Body of pancreas (tissue), 4 donors: ENCODE results near the gene STAC. TPM values are rescaled to one million over a fixed set of nuclear protein-coding genes. Genes with fewer than 3 reads are reported as not detected.
A peak's percentile ranks its signal among the peaks of the same experiment; 100 is the strongest.

Experiments
- ATAC-seq: fragments of 150-250 bp; one replicate; pipeline ENCODE4 v1.9.1; 2016
- DNase-seq, 4 donors: peaks; one replicate each; pipeline ENCODE4 v3.0.0-alpha.2; 2019
- H3K27ac ChIP-seq, 4 donors: fragments of 200-600 bp; sonication (generic); 1 replicate in 3 of 4; 2 replicates in 1 of 4; pipeline versions ENCODE4 v1.5.1 to v1.6.1; 2016 to 2019; ENCODE audit warnings: mild to moderate bottlenecking in 1 of 4, mixed read lengths in 1 of 4, moderate library complexity in 1 of 4
- H3K27me3 ChIP-seq, 2 donors: fragments of 200-600 bp; sonication (generic); one replicate each; pipeline ENCODE4 v1.6.0; 2016; ENCODE audit warnings: mild to moderate bottlenecking in 1 of 2
- H3K36me3 ChIP-seq, 2 donors: fragments of 200-600 bp; sonication (generic); replicated peaks in 1 of 2; 2 replicates each; pipeline ENCODE4 v1.5.1; 2016; ENCODE audit warnings: low read depth in 2 of 2; ENCODE audit not compliant: insufficient read depth in 1 of 2
- H3K4me1 ChIP-seq: fragments of 200-600 bp; sonication (generic); one replicate; pipeline ENCODE4 v1.6.0; 2016
- H3K4me3 ChIP-seq, 2 donors: fragments of 200-600 bp; sonication (generic); 1 replicate in 1 of 2; 2 replicates in 1 of 2; pipeline ENCODE4 v1.5.1; 2016 to 2019
- H3K9me3 ChIP-seq, 3 donors: fragments of 200-600 bp; sonication (generic); 1 replicate in 2 of 3; 2 replicates in 1 of 3; pipeline ENCODE4 v1.5.1; 2016
- CTCF ChIP-seq, 7 experiments: fragments of 450-650 bp in 4 of 7; fragments of 200-600 bp in 3 of 7; sonication (generic) in 3 of 7; IDR thresholded peaks; one replicate each; pipeline ENCODE4 v1.5.1; 2016 to 2019; ENCODE audit warnings: antibody characterized with exemption in 7 of 7
- POLR2A ChIP-seq, 3 donors: fragments of 450-650 bp; IDR thresholded peaks; one replicate each; pipeline ENCODE4 v1.6.1; 2016; ENCODE audit warnings: antibody characterized with exemption in 3 of 3, mild to moderate bottlenecking in 2 of 3
- WGBS, 2 donors: methylation state at CpG; one replicate each; pipeline ENCODE4 v1.1.5; 2017; 5-methylcytosine and 5-hydroxymethylcytosine counted together
- intact Hi-C: fragments of 100-400 bp; cut with DNase I; formaldehyde crosslinking; loops from one replicate; pipeline ENCODE4 v1.15.1; 2023
- total RNA-seq, 2 donors: library from RNA; depleted of rRNA; stranded (reverse); fragments of >200 nt; gene quantifications; one replicate each; pipeline ENCODE4 v1.1.0, GENCODE V29; 2016

STAC gene
- 1 to 10 TPM in 1 of 2 donors, not detected in 1; 1.3 TPM for total RNA-seq

- WGBS, 2 donors, result 1% methylated on average over 16 to 72 of the region's 73 CpGs
- intact Hi-C loops, result no loop called here
- peaks cover 12% of the 10 kb centered on the region for H3K4me1 ChIP-seq
- DNase-seq, result peak in 3 of 4 donors; percentile 12 to 20 (median 20)
- H3K4me3 ChIP-seq, result no peak within 1 kb of the TSS
- no peak within 1 kb of the TSS for H3K27ac ChIP-seq
- H3K36me3 ChIP-seq, result no peaks in the 10 kb centered on the region
- ATAC-seq, result peak; percentile 56
- H3K27me3 ChIP-seq, result no peaks in the 10 kb centered on the region
- no peak for TF ChIP-seq POLR2A (IDR thresholded peaks at IDR 0.05)
- TF ChIP-seq CTCF (IDR thresholded peaks at IDR 0.05), result no peak
- no peaks in the 10 kb centered on the region for H3K9me3 ChIP-seq
Measured at GRCh38 chr3:36380221-36381031, at the start of gene STAC. STAC (plus strand) TSS chr3:36380504; CDS start chr3:36380644, 140 bp downstream.

GRCh38 chr3:36332139-36332538 lies 48.2 kb upstream of the STAC start:
- DNase-seq, result no peak
- no peak overlapping the region for H3K4me3 ChIP-seq
- H3K9me3 ChIP-seq, result no peaks in the 10 kb centered on the region
- intact Hi-C loops, result no loop called here
- no peak overlapping the region for H3K27ac ChIP-seq
- H3K36me3 ChIP-seq, result no peaks in the 10 kb centered on the region
- no peak for ATAC-seq
- H3K27me3 ChIP-seq, result no peaks in the 10 kb centered on the region
- no peaks in the 10 kb centered on the region for H3K4me1 ChIP-seq
- TF ChIP-seq CTCF (IDR thresholded peaks at IDR 0.05) (no peak), POLR2A (IDR thresholded peaks at IDR 0.05) (no peak)

- Histone ChIP-seq H3K36me3 (no peaks in the 10 kb centered on the region), H3K27ac (peak overlapping the region in 1 of 4 donors; percentile 24), H3K4me3 (no peak overlapping the region), H3K9me3 (no peaks in the 10 kb centered on the region), H3K27me3 (no peaks in the 10 kb centered on the region), H3K4me1 (no peaks in the 10 kb centered on the region)
- TF ChIP-seq POLR2A (IDR thresholded peaks at IDR 0.05) (no peak), CTCF (IDR thresholded peaks at IDR 0.05) (no peak)
- 42 to 60% methylated on average over 4 of the region's 4 CpGs for WGBS, 2 donors
- intact Hi-C loops, result no loop called here
- DNase-seq (no peak), ATAC-seq (no peak)
Measured at GRCh38 chr3:36362216-36362615, 18.1 kb upstream of the STAC start.

- ATAC-seq, result peak; percentile 81
Measured at GRCh38 chr3:36362973-36363372, 17.3 kb upstream of the STAC start.

More at GRCh38 chr3:36362973-36363372, 17.3 kb upstream of the STAC start:
- Histone ChIP-seq H3K9me3 (no peaks in the 10 kb centered on the region), H3K36me3 (no peaks in the 10 kb centered on the region), H3K27ac (peak overlapping the region in 1 of 4 donors; percentile 24), H3K27me3 (no peaks in the 10 kb centered on the region), H3K4me1 (no peaks in the 10 kb centered on the region), H3K4me3 (no peak overlapping the region)
- peak in 1 of 4 donors; percentile 5 for DNase-seq
- 7 to 11% methylated on average over 2 of the region's 2 CpGs for WGBS, 2 donors
- intact Hi-C loops, result no loop called here
- TF ChIP-seq CTCF (IDR thresholded peaks at IDR 0.05) (no peak), POLR2A (IDR thresholded peaks at IDR 0.05) (no peak)
